NK-92 treated with Interleukin-12 subunit alpha and Interleukin-12 subunit beta, amount 100 ng/mL, for 24 hours (cell line): ENCODE measurements around the gene KRT9.
"Not testable (repeated sequence)": the region's sequence is repeated elsewhere in the genome, so short reads cannot be mapped to it uniquely, and the experiment has no call there.

Experiments
- DNase-seq: peaks from one replicate; lab custom pipeline; 2025; lab: John Stamatoyannopoulos, UW

KRT9 gene

GRCh38 chr17:41602524-41602923 lies 30.7 kb upstream of the KRT9 start:
- DNase-seq = no peak

DNA sequence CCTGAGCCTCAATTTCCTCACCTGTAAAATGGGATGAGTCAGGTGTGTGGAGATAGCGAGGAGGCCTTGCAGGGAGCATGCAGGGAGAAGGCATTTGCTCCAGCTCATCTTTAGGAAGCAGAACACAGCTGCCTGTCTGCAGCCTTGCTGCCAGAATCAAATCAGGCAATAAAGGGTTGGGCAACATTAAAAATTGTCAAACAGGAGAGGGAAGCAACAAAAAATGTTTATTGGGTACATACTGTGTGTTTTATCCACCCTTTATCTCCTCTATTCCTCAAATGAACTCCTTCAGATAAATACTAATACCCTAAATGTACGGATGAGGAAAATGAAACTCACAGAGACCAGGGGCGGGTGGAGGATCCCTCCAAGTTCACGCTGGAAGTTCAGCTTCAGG lies 28.5 kb upstream of the KRT9 start:
- DNase-seq = no peak

- DNase-seq = no peak
Measured at GRCh38 chr17:41599680-41600079, 27.8 kb upstream of the KRT9 start.

- DNase-seq = no peak
Measured at GRCh38 chr17:41595585-41595984, 23.7 kb upstream of the KRT9 start.

- DNase-seq = no peak
Measured at GRCh38 chr17:41594363-41594915, 22.6 kb upstream of the KRT9 start.

- no peak for DNase-seq
Measured at GRCh38 chr17:41593306-41593981, 21.6 kb upstream of the KRT9 start.

DNA sequence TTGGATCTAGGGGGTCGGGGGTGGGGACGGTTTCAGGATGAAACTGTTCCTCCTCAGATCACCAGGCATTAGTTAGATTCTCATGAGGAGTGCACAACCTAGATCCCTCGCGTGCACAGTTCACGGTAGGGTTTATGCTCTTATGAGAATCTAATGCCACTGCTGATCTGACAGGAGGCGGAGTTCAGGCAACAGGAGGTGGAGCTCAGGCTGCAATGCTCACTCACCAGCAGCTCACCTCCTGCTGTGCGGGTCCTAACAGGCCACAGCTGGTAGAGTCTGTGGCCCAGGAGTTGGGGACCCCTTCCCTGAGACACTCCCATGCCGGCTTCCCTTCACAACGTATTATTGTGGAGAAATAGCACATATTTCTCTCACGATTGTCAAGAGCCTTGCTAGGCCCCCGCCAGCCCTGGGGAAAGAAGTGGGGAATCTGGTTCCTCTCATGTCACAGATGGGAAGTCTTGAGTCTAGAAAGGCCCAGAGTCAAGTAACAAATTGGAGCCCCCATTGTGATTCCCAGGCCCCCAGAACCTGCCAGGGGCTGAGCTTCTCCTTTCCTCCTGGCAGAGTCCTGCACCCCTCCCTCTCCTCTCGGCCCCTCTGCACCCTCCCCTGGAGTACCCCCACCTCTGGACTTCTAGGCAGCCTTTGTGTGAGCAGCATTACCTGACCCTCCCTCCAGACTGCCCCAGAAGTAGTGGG lies 20.9 kb upstream of the KRT9 start:
- no peak for DNase-seq

GRCh38 chr17:41589301-41589700 lies 17.4 kb upstream of the KRT9 start:
- DNase-seq = no peak

GRCh38 chr17:41588126-41588810 lies 16.4 kb upstream of the KRT9 start:
- DNase-seq = no peak

DNA sequence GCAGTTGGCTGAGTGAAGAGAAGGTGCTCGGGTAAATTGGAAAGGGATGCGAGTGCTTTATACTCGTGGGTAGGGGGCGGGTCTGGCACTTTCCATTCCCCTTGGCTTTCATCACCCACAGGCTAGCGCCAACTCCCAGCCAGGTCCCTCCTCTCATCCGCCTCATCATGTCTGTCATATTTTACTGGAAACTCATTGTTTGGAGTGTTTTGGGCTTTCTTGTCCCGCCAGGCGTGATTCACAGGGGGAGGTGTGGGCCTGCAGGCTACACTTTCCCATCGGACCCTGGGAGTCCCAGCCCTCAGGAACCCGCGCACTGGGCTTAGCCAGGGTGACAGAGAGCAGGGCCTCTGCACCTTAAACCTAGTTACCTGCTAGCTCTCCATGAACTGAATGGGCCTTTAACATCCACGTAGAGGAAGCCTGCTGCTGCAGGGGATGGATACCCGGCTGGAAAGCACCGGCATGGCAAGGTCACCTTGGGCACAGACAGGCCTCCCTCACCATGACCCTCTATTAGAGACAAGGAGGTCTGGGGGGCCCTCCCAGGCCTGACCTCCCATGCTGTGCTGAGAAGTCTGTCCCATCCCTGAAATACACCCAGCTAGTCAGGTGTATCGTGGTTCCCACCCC lies 15.1 kb upstream of the KRT9 start, which contains the start of gene KRT14:
Gene KRT14 (minus strand): TSS at position 33 of the 633 bp plus-strand sequence. CDS start 61 bp downstream, outside the sequence.
- no peak for DNase-seq

DNA sequence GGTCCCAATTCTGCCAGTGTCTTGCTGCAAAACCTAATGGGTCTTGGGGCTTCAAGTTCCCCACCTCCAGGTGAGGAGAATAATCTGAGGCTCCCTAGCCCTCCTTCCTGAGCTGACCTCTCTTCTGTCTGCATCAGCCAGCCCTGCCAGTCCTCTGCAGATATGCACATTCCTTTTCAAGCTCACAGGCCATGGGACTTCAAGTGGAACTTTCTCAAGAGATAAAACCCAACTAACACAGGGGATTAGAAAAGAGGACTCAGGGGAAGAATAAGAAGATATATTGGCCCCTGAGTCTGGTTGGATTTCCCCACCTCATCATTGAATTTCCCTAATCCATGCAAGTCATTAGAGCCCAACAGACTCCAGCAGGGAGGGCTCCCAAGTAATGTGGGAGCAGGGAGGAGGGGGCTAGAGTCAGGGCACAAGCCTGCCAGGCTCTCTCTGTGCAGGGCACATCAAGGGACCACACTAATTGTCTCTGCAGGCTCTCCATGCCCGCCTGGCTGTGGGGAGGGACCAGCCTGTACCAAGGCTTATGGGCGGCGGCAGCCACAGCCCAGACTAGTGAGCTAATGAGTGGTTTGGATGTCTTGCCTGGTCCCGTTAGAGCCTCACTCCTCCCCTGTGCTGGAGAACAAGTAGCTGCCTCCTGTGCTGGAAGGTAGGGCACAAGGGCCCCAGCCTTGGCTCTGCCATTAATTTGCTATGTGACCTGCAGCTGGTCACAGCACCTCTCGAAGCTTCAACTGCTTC lies 13.6 kb upstream of the KRT9 start:
- DNase-seq = no peak

GRCh38 chr17:41584331-41584927 lies 12.6 kb upstream of the KRT9 start:
- DNase-seq = not testable (repeated sequence)

GRCh38 chr17:41583137-41584127 lies 11.6 kb upstream of the KRT9 start:
- DNase-seq = no peak

DNA sequence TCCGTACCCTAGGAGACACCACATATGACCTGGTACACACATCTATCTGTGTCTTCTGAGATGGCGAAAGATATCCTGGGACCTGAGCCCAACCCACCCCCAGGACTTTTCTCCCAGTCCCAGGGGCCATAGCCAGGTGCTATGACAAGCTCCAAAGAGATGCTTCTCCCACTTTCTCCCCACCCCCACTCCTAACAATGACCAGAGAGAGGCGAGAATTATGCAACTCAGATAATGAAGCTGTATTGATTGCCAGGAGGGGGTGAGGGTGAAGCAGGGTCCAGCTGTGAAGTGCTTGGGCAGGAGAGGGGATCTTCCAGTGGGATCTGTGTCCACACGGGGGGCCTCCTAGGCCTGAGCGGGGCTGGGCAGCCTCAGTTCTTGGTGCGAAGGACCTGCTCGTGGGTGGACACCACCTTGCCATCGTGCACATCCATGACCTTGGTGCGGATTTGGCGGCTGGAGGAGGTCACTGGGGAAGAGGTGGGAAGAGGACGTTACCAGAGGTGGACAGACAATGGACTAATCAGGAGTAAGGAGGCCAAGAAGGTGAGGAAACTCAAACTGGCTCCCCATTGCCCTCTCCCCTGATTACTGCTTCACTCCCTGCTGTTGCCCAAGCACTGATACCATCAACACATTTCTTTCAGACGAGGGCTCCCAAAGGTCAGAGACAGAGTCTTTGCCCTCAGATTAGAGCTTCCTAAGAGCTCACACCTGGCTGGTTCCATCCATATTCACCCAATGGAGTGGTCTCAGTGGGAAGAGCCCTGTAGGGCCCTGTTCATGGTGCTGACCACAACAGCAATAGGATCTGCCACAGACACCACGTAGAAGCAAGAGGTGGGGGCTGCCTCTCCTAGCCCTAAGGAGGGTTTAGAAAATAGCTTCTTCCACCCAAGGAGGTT lies 10.5 kb upstream of the KRT9 start:
- not testable (repeated sequence) for DNase-seq

DNA sequence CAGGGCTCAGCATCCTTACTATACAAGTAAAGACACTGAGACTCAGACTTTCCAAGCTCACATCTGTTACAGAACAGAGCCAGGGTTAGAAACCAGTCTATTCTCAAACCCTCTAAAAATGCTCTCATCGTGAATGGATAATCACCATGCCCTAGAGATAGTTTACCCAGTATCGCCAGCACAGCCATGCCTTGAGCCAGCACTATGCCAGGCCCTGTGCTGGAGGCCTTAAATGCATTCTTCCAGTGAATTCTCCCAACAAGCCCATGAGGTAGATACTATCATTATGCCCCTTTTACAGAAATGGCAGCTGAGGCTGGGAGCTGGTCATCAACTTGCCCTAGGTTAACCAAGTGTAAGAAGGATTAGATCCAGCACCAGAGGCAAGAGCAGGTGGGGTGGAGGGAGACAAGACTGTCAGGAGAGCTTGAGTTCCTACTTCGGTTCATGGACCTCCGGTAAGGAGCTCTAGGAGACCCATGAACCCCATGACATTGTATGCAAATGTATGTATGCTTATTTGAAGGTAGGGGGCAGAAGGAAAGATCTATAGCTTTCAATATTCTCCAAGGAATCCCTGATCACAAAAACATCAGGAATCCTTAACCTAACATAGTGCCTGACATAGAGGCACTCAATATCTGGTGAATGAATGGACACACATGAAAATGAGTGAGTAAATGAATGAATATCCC lies 9.7 kb upstream of the KRT9 start:
- no peak for DNase-seq

GRCh38 chr17:41580687-41581365 lies 9.0 kb upstream of the KRT9 start:
- no peak for DNase-seq

GRCh38 chr17:41580244-41580575 lies 8.4 kb upstream of the KRT9 start:
- no peak for DNase-seq
